Ishikawa (cell line): Measurements from ENCODE around the gene IGSF8.

Experiments used
- CEBPB ChIP-seq: IDR thresholded peaks from 2 replicates; pipeline ENCODE4 v1.6.1; 2012
- CREB1 ChIP-seq: IDR thresholded peaks from 2 replicates; pipeline ENCODE4 v1.6.1; 2012; ENCODE audit warnings: low read depth
- EGR1 ChIP-seq: IDR thresholded peaks from 2 replicates; pipeline ENCODE4 v1.6.1; 2012
- EP300 ChIP-seq: IDR thresholded peaks from 2 replicates; pipeline ENCODE4 v1.6.1; 2012; ENCODE audit warnings: borderline replicate concordance
- FOXM1 ChIP-seq: IDR thresholded peaks from 2 replicates; pipeline ENCODE4 v1.6.1; 2012; ENCODE audit warnings: low read depth, borderline replicate concordance
- MAX ChIP-seq: IDR thresholded peaks from 2 replicates; pipeline ENCODE4 v1.6.1; 2012
- NFIC ChIP-seq: IDR thresholded peaks from 2 replicates; pipeline ENCODE4 v1.6.1; 2012
- RAD21 ChIP-seq: IDR thresholded peaks from 2 replicates; pipeline ENCODE4 v1.6.1; 2012; ENCODE audit warnings: low read depth
- REST ChIP-seq: IDR thresholded peaks from 2 replicates; pipeline ENCODE4 v1.6.1; 2012; ENCODE audit warnings: low read depth, mild to moderate bottlenecking
- TAF1 ChIP-seq: IDR thresholded peaks from 2 replicates; pipeline ENCODE4 v1.6.1; 2012; ENCODE audit warnings: low read depth, mild to moderate bottlenecking
- TCF12 ChIP-seq: IDR thresholded peaks from 2 replicates; pipeline ENCODE4 v1.6.1; 2012; ENCODE audit warnings: low read depth
- TEAD4 ChIP-seq: IDR thresholded peaks from 2 replicates; pipeline ENCODE4 v1.6.1; 2012
- USF1 ChIP-seq: IDR thresholded peaks from 2 replicates; pipeline ENCODE4 v1.6.1; 2012
- YY1 ChIP-seq: IDR thresholded peaks from 2 replicates; pipeline ENCODE4 v1.6.1; 2012; ENCODE audit warnings: low read depth
- ZBTB7A ChIP-seq: IDR thresholded peaks from 2 replicates; pipeline ENCODE4 v1.6.1; 2012; ENCODE audit warnings: low read depth

IGSF8 gene

GRCh38 chr1:160048335-160048734, 50.1 kb downstream of the IGSF8 start:
- TF ChIP-seq CEBPB = no peak
- TF ChIP-seq TAF1 = no peak
- no peak for TF ChIP-seq EGR1
- TF ChIP-seq EP300 = no peak
- TF ChIP-seq RAD21 = no peak
- no peak for TF ChIP-seq USF1
- no peak for TF ChIP-seq ZBTB7A
- TF ChIP-seq YY1 = no peak
- no peak for TF ChIP-seq TCF12
- TF ChIP-seq CREB1 = no peak
- no peak for TF ChIP-seq REST
- TF ChIP-seq MAX = no peak
- no peak for TF ChIP-seq NFIC
- no peak for TF ChIP-seq FOXM1

GRCh38 chr1:160047111-160047991, 51.1 kb downstream of the IGSF8 start:
- no peak for TF ChIP-seq TAF1
- TF ChIP-seq YY1 = no peak
- no peak for TF ChIP-seq CREB1
- no peak for TF ChIP-seq REST
- TF ChIP-seq FOXM1 = no peak
- no peak for TF ChIP-seq CEBPB
- no peak for TF ChIP-seq NFIC
- no peak for TF ChIP-seq RAD21

GRCh38 chr1:160046494-160047110, 51.8 kb downstream of the IGSF8 start:
- TF ChIP-seq RAD21 (peak; percentile 78), REST (no peak), EGR1 (0 out of 2 replicates have a peak, but pooled peaks have one; percentile 30), USF1 (no peak)

- TF ChIP-seq FOXM1 (no peak), CEBPB (no peak), RAD21 (no peak), TEAD4 (no peak), CREB1 (no peak), REST (no peak), YY1 (no peak), ZBTB7A (no peak), EP300 (no peak), TCF12 (no peak)
Observed at GRCh38 chr1:160045653-160046052, 52.8 kb downstream of the IGSF8 start.
